ENCODE data around the gene SENP2. TPM values are rescaled to one million over a fixed set of nuclear protein-coding genes. Genes with fewer than 3 reads are reported as not detected.

The SENP2 gene
- polyA plus RNA-seq, 2 of the 4 experiments (the other 2 are of a cell fraction) = 19.7 to 22.4 TPM

DNA sequence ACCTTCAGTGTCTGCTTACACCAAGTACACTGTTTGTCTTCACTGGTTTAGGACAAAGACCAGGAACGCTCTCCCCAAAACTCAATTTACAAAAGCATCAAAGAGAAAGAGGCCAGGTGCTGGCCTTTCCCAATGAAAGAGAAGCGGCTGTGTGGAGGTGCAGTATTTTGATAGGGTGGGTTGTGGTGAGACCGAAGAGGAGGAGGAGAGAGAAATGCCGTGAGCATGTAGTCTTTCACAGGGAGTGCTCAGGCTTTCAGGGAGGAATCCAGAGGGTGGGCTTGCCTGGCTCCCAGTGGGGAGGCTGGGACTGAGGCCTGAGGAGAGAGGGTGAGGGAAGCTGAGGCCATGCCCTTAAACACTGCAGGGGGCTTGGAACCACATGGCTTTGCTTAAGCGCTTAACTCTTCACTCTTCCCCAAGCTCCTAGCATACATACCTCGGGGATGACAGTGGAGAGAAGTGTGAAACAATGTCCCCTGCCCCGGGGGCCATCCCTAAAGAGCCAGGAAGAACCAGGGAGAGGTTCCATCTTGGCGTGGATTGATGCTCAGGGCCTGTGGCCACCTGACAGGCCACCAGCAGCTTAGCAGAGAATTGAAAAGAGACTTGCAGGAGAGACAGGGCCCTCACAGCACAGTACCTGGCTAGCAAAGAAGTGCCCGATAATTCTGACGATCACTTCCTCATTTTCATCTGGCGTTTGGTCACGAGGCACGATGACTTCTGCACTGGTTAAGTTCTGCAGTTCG is 60.5 kb downstream of the SENP2 start:
- 90% methylated on average over 14 of the region's 14 CpGs for WGBS (ENCODE audit: missing lambda C conversion rate)

DNA sequence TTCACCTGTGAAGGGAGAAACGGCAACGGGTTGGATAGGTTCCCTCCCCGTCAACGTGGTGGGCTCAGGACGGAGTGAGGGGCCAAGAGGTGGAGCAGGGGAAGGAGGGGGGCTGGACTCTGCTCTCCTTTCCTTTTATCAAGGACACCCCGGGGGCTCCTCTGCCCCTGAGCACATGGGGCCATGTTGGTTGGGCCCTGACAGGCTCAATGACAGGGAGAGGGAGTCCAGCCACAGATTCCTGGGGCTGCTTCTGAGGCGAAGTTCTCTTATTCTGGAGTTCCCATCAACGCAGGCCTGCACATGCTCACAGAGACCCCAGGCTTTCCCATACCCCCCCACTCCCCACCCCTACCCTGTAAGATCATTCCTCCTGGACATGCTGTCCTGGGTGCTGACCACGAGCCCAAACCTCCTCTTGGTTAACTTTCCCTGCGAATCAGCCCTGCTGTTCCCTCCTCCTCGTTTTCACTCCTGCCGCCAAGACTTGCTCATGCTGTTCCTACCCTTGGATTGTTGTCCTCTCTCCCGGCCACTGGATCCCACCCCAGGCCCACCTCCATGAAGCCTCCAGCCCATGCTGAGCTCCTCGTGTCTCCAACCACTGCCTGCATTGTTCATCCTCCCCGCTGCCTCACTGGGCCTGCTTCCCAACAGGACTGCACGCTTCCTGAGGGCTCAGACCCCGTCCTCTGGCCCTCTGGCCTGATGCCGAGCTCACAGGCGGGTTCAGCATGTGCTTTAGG is 61.2 kb downstream of the SENP2 start:
- POLR2A ChIA-PET = no interaction called here
- FAIRE-seq (no peak), DNase-seq (ENCODE audit: low read depth in 1 of 2, low spot score in 1 of 2) (no peak), ATAC-seq (no peak)
- no peak overlapping the region for H3K4me2 ChIP-seq
- TF ChIP-seq FOXS1 (CRISPR knock-in tag; IDR thresholded peaks at IDR 0.05) (no peak), RARB (CRISPR knock-in tag; IDR thresholded peaks at IDR 0.05) (no peak), RFX5 (IDR thresholded peaks at IDR 0.05) (no peak), MAFK (IDR thresholded peaks at IDR 0.05; ENCODE audit: partially characterized antibody) (no peak), CHD4 (IDR thresholded peaks at IDR 0.05; ENCODE audit: borderline replicate concordance) (no peak), TFCP2L1 (CRISPR knock-in tag; IDR thresholded peaks at IDR 0.05) (no peak)
- no peaks in the 10 kb centered on the region for H3K4me1 ChIP-seq
- H3K27ac ChIP-seq = no peak overlapping the region; a peak in 1 of 6 replicates
- no peak overlapping the region for H3K4me3 ChIP-seq
- WGBS (ENCODE audit: missing lambda C conversion rate) = 93% methylated on average over 19 of the region's 19 CpGs
- CTCF ChIA-PET = interaction anchor here (1.0 to 2.4 kb wide), 2 partner anchors 10 to 12 kb away, joined by 3 to 14 read pairs; no protein-coding TSS in a partner anchor
- H3K9me3 ChIP-seq = no peaks in the 10 kb centered on the region

More for the DNA sequence above, 60.5 kb downstream of the SENP2 start:
- ChIA-PET CTCF (interaction anchor here (1.0 to 2.4 kb wide), 2 partner anchors 11 to 13 kb away, joined by 3 to 14 read pairs; no protein-coding TSS in a partner anchor), POLR2A (no interaction called here)
- DNase-seq (ENCODE audit: low read depth in 1 of 2, low spot score in 1 of 2) (no peak), ATAC-seq (no peak), FAIRE-seq (no peak)
- no peaks in the 10 kb centered on the region for H3K9me3 ChIP-seq
- no peak overlapping the region for H3K4me2 ChIP-seq
- H3K27ac ChIP-seq = no peak overlapping the region; a peak in 1 of 6 replicates
- no peaks in the 10 kb centered on the region for H3K4me1 ChIP-seq
- H3K4me3 ChIP-seq = no peak overlapping the region
- TF ChIP-seq CBX8 (IDR thresholded peaks at IDR 0.05) = no peak

DNA sequence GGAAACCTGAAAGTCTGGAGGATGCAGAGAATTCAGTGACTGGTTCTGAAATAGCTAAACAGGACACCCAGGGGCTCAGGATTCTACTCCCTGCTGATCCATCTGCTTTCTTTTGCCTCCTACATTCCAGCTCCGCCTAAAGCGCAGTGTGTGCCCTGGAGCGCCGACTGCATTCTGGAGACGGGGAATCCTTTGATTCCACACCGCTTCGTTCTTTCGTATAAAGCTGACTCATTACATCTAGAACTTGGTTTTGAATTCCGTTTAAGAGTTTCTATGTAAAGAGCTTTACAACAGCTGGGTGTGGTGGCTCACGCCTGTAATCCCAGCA is 61.8 kb downstream of the SENP2 start:
- WGBS (ENCODE audit: missing lambda C conversion rate) = 93% methylated on average over 10 of the region's 10 CpGs
- no peak for ATAC-seq
- ChIA-PET CTCF (interaction anchor here (2.4 kb wide), 1 partner anchor 12 kb away, joined by 14 read pairs; no protein-coding TSS in a partner anchor), POLR2A (no interaction called here)
- Histone ChIP-seq H3K4me1 (no peaks in the 10 kb centered on the region), H3K9me3 (no peaks in the 10 kb centered on the region), H3K27ac (no peak overlapping the region), H3K4me2 (no peak overlapping the region), H3K4me3 (no peak overlapping the region)
- TF ChIP-seq POLR2AphosphoS2 (conservative IDR thresholded peaks at IDR 0.05; ENCODE audit: low read length) (no peak), CBX8 (IDR thresholded peaks at IDR 0.05) (no peak), PHF8 (IDR thresholded peaks at IDR 0.05; ENCODE audit: borderline replicate concordance, low read depth) (no peak), TFCP2L1 (CRISPR knock-in tag; IDR thresholded peaks at IDR 0.05) (no peak), TP53 (CRISPR knock-in tag; IDR thresholded peaks at IDR 0.05) (no peak), ZNF302 (CRISPR knock-in tag; IDR thresholded peaks at IDR 0.05) (no peak), CHD4 (IDR thresholded peaks at IDR 0.05; ENCODE audit: borderline replicate concordance) (no peak), CBX2 (IDR thresholded peaks at IDR 0.05; ENCODE audit: borderline replicate concordance, low read depth) (no peak), HOXB5 (CRISPR knock-in tag; IDR thresholded peaks at IDR 0.05) (no peak), BHLHE40 (IDR thresholded peaks at IDR 0.05; ENCODE audit: low read depth, low read length) (no peak), FOXS1 (CRISPR knock-in tag; IDR thresholded peaks at IDR 0.05) (no peak)
- TF ChIP-seq, protein P1, sequence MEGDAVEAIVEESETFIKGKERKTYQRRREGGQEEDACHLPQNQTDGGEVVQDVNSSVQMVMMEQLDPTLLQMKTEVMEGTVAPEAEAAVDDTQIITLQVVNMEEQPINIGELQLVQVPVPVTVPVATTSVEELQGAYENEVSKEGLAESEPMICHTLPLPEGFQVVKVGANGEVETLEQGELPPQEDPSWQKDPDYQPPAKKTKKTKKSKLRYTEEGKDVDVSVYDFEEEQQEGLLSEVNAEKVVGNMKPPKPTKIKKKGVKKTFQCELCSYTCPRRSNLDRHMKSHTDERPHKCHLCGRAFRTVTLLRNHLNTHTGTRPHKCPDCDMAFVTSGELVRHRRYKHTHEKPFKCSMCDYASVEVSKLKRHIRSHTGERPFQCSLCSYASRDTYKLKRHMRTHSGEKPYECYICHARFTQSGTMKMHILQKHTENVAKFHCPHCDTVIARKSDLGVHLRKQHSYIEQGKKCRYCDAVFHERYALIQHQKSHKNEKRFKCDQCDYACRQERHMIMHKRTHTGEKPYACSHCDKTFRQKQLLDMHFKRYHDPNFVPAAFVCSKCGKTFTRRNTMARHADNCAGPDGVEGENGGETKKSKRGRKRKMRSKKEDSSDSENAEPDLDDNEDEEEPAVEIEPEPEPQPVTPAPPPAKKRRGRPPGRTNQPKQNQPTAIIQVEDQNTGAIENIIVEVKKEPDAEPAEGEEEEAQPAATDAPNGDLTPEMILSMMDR (IDR thresholded peaks at IDR 0.05) = no peak
- TF ChIP-seq, protein P2, sequence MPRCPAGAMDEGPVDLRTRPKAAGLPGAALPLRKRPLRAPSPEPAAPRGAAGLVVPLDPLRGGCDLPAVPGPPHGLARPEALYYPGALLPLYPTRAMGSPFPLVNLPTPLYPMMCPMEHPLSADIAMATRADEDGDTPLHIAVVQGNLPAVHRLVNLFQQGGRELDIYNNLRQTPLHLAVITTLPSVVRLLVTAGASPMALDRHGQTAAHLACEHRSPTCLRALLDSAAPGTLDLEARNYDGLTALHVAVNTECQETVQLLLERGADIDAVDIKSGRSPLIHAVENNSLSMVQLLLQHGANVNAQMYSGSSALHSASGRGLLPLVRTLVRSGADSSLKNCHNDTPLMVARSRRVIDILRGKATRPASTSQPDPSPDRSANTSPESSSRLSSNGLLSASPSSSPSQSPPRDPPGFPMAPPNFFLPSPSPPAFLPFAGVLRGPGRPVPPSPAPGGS (IDR thresholded peaks at IDR 0.05) = no peak
- TF ChIP-seq, protein P3, sequence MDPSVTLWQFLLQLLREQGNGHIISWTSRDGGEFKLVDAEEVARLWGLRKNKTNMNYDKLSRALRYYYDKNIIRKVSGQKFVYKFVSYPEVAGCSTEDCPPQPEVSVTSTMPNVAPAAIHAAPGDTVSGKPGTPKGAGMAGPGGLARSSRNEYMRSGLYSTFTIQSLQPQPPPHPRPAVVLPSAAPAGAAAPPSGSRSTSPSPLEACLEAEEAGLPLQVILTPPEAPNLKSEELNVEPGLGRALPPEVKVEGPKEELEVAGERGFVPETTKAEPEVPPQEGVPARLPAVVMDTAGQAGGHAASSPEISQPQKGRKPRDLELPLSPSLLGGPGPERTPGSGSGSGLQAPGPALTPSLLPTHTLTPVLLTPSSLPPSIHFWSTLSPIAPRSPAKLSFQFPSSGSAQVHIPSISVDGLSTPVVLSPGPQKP (IDR thresholded peaks at IDR 0.05; ENCODE audit: low read depth, low read length) = no peak
- DNase-seq (ENCODE audit: low read depth in 1 of 2, low spot score in 1 of 2) = no peak
- FAIRE-seq = no peak
